ENCODE measurements around the gene RNU5D-1.
"Not testable (repeated sequence)": the region's sequence is repeated elsewhere in the genome, so short reads cannot be mapped to it uniquely, and the experiment has no call there.

Gene RNU5D-1

DNA sequence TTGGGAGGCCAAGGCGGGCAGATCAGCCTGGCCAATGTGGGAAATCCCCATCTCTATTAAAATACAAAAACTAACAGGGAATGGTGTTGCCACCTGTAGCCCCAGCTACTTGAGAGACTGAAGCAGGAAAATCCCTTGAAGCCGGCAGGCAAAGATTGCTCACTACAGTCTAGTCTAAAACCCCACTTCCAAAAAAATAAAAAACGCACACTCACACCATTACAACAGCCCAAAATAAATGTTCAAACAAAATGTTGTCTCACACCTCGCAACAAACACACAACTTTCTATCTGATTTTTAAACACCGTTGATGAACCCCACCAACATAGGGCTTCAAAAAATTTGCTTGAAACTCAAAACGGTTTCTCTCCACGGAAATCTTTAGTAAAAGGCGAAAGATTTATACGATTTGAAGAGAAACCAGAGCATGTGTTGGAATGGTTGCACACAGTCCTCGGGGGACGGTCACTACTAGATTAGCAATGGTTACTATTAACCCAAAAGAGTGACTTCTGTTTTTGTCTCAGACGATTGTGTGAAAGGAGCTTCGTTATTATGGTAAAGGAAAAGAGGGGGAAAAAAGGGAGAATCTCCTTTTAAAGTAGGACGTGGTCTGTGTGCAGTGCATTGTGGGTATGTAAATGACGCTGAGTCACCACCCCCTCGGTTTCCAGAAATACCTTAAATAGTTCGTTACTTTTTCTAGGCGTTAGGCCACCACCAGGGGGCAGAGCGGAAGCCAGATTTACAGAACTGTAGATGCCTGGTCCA is at the start of gene RNU5D-1:
Gene RNU5D-1, minus strand, starts transcription at position 430 of the 772 bp plus-strand sequence.
- in situ Hi-C loops (cut with MboI; ENCODE audit: low sequenced_read_pairs) = loop anchor here (5.0 kb wide), 1 partner anchor 41 kb away; no protein-coding TSS in a partner anchor

DNA sequence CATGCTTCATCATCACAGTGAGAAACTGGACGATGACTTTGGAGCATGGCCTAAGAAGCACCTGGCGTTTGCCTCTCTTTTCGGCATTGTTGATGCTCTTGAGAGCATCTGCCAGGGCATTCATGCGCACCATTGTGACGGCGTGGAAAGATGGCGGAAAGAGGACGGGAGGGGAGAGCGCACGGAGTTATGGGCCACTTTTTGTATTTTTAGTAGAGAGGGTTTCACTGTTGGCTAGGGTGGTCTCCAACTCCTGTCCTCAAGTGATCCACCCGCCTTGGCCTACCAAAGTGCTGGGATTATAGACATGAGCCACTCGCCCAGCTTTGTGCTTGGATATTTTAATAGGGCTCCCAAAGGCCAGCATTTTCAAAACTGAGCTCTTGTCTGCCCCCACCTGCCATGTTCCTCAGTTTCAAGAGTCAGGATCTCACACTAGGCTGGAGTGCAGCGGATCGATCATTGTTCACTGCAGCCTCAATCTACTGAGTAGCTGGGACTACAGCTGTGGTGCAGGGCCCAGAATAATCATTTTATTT is 49.7 kb upstream of the RNU5D-1 start:
- in situ Hi-C loops (cut with MboI; ENCODE audit: low sequenced_read_pairs) = no loop called here

DNA sequence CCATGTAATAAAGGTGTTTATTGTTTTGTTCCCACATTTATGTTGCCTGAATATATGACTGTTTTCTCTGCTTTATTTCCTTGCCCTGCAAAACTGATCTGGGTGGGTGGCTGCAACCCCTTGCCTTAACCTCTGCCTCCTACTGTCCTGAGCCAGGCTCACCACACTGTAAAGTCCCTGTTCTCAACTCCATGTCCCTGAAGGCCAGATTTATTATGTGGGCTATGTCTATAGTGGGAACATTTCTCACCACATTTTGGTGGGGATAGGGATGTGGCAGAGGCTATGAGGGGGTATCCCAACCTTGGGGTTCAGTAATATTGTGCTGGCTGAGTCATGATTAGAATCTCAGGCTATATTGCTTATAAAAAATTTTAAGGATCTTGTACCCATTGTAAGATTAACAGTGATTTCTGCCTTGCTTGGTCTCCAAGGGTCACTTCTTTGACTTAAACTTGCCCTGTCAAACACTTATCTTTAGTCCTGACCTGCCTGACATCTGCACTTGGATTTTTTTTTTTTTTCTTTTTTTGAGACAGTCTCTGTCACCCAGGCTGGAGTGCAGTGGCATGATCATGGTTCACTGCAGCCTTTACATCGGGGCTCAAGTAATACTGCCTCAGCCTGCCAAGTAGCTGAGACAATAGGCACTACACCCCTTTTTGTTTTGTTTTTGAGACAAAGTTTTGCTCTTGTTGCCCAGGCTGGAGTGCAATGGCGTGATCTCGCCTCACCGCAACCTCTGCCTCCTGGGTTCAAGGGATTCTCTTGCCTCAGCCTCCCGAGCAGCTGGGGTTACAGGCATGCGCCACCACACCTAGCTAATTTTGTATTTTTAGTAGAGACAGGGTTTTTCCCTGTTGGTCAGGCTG is 48.0 kb upstream of the RNU5D-1 start:
- in situ Hi-C loops (cut with MboI; ENCODE audit: low sequenced_read_pairs) = no loop called here

DNA sequence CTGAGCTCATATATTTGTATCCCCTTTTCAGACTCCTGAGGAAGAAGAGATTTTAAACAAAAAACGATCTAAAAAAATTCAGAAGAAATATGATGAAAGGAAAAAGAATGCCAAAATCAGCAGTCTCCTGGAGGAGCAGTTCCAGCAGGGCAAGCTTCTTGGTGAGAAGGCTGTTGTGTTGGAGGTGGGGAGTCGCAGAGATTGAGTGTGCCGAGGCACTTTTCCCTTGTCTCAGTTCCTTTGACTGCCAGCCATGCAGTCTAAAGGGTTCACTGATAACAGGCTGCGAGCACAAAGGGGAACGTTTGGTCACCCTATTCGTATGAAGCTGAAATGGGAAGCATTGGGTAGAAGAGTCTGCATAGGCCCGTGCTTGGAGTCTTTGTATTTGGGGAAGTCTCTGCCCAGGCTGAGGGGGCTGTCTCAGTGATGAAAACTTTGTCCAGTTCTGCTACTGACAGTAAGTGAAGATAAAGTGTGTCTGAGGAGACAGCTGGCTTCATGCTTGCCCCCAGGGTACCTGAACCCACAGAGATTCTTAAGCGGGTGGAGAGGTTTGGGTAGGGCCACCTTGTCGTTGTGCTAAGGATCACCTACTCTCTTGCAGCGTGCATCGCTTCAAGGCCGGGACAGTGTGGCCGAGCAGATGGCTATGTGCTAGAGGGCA is 47.1 kb upstream of the RNU5D-1 start:
- in situ Hi-C loops (cut with MboI; ENCODE audit: low sequenced_read_pairs) = no loop called here

DNA sequence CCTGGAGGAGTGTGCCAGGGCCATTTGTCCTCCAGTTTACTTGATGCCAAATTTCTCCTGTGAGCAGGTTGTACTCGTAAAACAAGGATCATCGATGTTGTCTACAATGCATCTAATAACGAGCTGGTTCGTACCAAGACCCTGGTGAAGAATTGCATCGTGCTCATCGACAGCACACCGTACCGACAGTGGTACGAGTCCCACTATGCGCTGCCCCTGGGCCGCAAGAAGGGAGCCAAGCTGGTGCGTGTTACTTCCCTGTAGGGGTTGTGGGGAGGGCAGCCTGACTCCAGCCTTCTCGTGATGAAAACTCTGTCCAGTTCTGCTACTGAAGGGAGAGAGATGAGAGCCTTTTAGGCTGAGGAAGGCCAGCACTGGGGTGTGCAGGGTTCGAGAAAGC is 46.6 kb upstream of the RNU5D-1 start:
- in situ Hi-C loops (cut with MboI; ENCODE audit: low sequenced_read_pairs) = no loop called here

DNA sequence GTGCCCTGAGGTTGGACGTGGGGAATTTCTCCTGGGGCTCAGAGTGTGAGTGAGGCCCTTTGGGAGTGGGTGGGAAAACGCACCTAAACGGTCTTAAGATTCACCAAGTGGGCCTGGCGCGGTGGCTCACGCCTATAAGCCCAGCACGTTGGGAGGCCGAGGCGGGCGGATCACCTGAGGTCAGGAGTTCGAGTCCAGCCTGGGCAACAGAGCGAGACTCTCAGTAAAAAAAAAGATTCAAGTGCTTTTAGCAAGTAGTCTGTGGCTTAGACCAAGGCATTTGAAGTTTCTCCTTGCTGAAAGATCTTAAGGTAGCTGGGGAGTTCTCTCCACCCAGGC is 45.7 kb upstream of the RNU5D-1 start:
- in situ Hi-C loops (cut with MboI; ENCODE audit: low sequenced_read_pairs) = no loop called here

DNA sequence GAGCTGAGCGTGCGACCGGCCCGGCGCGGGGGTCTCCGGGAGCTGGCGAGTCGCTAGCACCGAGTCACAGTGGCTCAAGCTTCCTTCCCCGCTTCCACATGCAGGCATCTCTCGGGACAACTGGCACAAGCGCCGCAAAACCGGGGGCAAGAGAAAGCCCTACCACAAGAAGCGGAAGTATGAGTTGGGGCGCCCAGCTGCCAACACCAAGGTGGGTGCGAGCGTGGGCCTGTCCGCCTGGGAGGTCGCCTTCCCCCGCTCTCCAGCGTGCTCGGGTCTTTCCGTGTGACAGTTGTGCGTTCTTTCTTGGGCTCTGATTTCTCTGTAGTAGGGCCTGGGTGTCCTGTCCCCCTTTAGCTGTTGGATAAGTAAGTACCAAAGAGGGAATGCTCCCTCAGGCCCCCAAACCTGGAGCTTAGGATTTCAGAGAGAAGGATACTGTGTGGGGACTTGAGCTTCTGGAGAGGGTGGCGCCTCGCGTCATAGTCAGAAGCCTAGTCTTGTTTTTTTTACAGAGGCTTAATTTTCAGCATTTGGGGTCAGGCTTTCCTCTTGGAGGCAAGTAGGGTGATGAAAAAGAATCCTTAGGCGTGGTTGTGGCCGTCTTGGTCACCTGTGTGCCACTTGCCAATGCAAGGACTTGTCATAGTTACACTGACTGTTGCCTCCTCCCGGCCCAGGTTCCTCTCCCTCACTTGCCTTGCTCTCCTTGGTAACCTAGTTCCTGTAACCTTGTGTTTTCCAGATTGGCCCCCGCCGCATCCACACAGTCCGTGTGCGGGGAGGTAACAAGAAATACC is 45.2 kb upstream of the RNU5D-1 start:
- in situ Hi-C loops (cut with MboI; ENCODE audit: low sequenced_read_pairs) = no loop called here

DNA sequence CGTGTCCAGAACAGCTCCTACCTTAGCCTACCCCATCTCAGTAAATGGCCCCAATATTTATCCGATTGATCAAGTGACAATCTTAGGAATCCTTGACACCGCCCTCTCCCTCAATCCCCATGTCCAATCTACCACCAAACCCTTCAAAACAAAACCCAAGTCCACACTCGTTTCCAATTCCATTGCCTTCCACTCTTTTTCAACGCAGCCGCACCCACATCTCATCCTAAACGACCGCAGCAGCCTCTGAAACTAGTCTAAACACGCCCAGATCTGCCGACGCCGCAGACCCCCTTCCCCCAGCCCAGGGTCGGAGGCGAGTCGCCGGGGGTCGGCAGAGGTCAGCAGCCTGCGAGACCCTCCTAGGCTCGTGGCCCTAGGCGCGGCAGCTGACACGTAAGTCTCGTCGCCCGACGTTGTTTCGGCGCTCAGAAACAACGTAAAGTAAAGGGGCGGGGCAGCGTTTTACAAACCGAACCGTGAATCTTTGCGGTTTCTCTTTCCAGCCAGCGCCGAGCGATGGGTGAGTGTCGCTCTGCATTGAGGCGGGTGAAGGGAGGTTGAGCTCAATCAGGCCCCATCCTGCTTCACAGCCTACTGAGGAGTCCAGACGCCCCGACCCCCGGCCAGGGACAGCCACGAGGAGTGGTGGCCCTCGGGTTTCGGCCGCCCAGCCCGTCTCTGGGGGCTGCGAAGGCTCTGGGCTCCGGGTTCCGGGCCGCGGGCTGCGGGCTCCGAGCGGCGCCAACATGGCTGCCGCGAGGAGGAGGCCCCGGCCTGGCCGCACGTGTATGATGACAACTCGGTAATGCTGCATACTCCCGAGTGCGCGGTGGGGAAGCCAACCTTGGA is 44.3 kb upstream of the RNU5D-1 start, which contains the start of gene RPS8:
Gene RPS8, plus strand, starts transcription at position 463 of the 852 bp plus-strand sequence. Its CDS starts 57 bp downstream, at position 520.
- in situ Hi-C loops (cut with MboI; ENCODE audit: low sequenced_read_pairs) = no loop called here

DNA sequence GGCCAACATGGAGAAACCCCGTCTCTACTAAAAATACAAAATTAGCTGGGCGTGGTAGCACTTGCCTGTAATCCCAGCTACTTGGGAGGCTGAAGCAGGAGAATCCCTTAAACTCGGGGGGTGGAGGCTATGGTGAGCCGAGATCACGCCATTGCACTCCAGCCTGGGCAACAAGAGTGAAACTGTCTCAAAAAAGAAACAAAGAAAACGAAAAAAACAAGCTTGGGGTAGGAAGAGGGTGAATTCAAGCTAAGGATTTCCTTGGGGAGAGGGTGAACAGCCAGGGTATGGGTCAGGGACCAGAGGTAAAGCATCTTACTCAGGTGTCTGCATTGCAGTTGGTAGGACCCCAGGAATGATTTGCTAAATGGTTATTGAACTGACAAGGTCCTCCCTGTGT is 35.5 kb upstream of the RNU5D-1 start:
- in situ Hi-C loops (cut with MboI; ENCODE audit: low sequenced_read_pairs) = not testable (repeated sequence)

DNA sequence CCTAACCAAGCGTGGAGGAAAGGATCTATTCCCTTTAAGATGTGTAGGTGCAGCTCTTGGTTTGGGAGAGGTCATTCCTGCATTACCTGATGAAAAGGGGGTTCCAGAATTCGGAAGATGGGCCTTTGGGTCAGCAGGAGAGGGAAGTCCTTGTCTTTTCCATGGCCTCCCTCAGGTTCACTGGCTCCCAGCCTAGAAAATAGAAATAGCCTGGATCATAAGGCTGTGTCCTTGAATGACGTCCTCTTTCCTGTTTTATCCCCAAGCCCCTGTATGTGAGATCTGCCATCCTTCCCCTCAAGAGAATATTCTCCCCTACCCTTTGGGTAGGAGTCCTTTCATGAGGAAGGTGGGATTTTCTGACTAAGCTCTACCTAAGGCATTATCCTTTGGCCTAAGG is 29.9 kb upstream of the RNU5D-1 start:
- in situ Hi-C loops (cut with MboI; ENCODE audit: low sequenced_read_pairs) = no loop called here

DNA sequence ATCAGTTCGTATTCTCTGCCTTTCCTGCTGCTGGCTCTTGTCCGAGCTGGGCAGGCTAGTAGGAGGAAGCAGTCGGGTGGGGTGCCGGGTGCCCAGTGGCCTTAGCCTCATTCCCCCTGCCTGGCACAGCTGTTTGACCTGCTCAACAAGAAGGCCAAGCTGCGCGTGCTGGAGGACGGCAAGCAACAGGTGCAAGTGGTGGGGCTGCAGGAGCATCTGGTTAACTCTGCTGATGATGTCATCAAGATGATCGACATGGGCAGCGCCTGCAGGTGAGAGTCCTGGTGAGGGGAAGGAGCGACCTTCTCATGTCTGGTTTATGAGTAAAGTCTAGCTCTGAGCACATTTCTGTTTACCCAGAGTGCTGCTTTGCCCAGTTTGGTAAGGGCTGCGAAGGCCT is 28.1 kb upstream of the RNU5D-1 start:
- in situ Hi-C loops (cut with MboI; ENCODE audit: low sequenced_read_pairs) = no loop called here

DNA sequence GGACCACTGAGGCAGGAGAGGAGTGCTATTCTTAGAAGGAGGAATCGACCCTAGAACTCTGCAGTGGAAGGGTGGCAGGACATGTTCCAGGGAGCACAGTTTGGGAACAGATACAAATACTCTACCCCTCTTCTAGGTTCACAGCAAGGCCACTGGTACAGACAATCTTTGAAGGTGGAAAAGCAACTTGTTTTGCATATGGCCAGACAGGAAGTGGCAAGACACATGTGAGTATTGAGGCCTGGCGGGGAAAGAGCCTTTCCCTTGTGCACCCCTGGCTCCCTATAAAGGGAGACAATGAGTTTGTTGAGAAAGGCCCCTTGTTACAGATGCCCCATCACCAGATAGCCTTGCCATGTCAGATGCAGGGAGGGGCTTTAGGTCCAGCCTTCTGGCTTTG is 26.4 kb upstream of the RNU5D-1 start:
- in situ Hi-C loops (cut with MboI; ENCODE audit: low sequenced_read_pairs) = no loop called here

DNA sequence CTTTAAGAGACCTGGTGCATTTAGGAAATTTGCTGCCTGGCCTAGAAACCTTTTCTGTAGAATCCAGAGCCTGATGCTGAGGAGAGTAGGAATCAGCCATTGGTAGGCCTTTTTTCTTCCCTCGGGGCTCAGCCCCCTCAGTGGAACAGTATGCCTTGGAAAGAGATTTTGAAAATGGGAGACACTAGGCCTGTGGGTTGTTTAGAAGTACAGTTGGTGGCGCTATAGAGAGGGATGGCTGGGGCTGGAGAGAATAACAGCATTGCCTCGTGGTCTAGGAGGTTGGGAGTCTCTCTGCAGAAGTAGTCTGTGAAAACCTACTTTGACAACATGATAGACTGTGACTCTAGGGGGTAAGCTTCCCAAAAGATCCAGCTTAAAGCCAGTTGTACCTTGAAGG is 16.9 kb upstream of the RNU5D-1 start:
- in situ Hi-C loops (cut with MboI; ENCODE audit: low sequenced_read_pairs) = no loop called here

DNA sequence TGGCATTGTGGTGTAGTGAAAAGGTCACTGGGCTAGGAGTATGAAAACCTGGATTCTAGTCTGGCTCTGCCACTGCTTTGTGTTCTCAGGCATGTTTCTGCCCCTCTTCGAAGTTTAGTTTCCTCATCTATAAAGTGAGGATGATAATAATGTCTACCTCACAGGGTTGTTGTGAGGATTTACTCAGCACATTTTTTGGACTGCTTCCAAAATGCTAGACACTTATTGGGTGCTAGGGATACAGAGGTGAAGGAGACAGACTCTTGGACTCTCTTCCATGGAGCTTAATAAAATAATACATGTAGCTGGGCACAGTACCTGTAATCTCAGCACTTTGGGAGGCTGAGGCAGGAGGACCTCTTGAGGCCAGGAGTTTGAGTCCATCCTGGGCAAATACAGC is 12.2 kb upstream of the RNU5D-1 start:
- in situ Hi-C loops (cut with MboI; ENCODE audit: low sequenced_read_pairs) = no loop called here

DNA sequence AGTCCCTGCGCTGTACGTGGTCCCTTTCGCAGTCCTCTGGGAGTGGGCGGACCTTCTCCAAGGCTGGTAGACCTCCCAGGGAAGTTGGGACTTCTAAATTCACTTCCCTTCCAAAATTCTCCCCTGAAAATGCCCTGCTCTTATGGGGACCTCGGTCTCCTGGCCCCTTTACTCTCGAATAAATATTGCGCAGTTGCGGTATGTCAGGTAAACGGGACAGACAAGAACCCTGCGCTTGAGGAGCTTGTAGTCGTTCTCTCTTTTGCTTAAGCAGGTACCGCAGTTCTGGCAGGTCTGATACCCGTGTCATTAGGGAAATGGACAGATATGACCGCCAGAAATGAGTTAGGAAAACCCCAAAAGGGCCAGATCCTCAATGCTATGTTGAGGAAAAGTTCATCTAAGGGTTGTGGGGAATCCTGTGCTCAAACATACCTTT is 9.2 kb upstream of the RNU5D-1 start:
- in situ Hi-C loops (cut with MboI; ENCODE audit: low sequenced_read_pairs) = no loop called here

DNA sequence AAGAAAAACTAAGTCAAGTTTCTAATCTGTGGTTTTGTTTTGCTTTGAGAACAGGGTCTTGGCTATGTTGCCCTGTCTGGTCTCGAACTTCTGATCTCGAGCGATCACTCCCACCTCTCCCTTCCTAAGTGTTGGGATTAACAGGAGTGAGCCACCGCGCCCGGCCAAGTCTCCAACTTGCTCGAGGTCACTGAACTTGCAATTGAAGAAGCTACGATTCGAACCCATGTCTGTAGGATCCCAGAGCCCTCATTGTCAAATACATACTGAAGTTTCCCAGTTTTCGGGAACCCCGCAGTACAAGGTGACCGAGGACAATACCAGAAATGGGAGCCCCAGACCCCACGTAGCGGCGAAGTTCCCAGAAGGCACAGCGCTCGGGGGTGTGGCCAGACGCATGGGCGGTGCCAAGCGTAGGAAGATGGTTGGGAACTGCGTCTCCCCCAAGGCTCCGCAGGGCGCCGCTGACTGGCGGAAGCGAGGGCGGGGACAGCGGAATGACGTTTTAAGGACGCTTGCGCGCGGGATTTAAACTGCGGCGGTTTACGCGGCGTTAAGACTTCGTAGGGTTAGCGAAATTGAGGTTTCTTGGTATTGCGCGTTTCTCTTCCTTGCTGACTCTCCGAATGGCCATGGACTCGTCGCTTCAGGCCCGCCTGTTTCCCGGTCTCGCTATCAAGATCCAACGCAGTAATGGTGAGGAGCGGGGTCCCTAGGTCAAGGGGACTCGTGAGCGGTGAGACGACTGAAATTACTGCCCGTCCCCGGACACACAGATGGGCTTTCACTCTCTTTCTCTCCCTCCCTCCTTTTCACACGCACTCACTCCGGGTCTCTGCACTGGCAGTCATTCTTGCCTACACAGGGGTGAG is 8.6 kb upstream of the RNU5D-1 start, which contains the start of gene KIF2C:
Gene KIF2C, plus strand, starts transcription at position 531 of the 872 bp plus-strand sequence. Its CDS starts 96 bp downstream, at position 627.
- in situ Hi-C loops (cut with MboI; ENCODE audit: low sequenced_read_pairs) = no loop called here

DNA sequence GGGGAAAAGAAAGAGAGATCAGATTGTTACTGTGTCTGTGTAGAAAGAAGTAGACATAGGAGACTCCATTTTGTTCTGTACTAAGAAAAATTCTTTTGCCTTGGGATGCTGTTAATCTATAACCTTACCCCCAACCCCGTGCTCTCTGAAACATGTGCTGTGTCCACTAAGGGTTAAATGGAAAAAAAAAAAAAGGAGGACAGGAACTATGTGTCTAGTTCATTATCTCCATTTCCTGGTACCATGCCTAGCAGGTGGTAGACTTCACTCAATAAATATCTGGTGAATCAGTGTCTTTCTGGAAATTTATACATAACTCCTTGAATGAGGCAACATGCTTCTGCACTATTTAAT is 8.0 kb upstream of the RNU5D-1 start:
- in situ Hi-C loops (cut with MboI; ENCODE audit: low sequenced_read_pairs) = not testable (repeated sequence)

DNA sequence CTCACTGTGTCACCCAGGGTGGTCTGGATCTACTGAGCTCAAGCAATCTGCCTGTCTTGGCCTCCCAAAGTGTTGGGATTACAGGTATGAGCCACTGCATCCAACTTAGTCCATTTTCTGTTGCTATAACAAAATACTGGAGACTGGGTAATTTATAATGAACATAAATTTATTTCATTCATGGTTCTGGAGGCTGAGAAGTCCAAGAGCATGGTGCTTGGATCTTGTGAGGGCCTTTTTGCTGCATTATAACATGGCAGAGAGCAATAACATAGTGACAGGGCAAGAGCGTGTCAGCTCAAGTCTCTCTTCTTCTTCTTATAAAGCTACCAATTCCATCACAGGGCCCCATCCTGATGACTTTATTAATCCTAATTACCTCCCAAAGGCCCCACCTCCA is 5.0 kb upstream of the RNU5D-1 start:
- in situ Hi-C loops (cut with MboI; ENCODE audit: low sequenced_read_pairs) = no loop called here
